Body of pancreas (tissue), 4 donors: ENCODE measurements around the gene BCL2L11. TPM values are rescaled to one million over a fixed set of nuclear protein-coding genes. Genes with fewer than 3 reads are reported as not detected.

ENCODE experiments used
- ATAC-seq: fragments of 150-250 bp; one replicate; pipeline ENCODE4 v1.9.1; 2016
- DNase-seq, 4 donors: peaks; one replicate each; pipeline ENCODE4 v3.0.0-alpha.2; 2019
- H3K27ac ChIP-seq, 4 donors: fragments of 200-600 bp; sonication (generic); 1 replicate in 3 of 4; 2 replicates in 1 of 4; pipeline versions ENCODE4 v1.5.1 to v1.6.1; 2016 to 2019; ENCODE audit warnings: mild to moderate bottlenecking in 1 of 4, mixed read lengths in 1 of 4, moderate library complexity in 1 of 4
- H3K27me3 ChIP-seq, 2 donors: fragments of 200-600 bp; sonication (generic); one replicate each; pipeline ENCODE4 v1.6.0; 2016; ENCODE audit warnings: mild to moderate bottlenecking in 1 of 2
- H3K36me3 ChIP-seq, 2 donors: fragments of 200-600 bp; sonication (generic); replicated peaks in 1 of 2; 2 replicates each; pipeline ENCODE4 v1.5.1; 2016; ENCODE audit warnings: low read depth in 2 of 2; ENCODE audit not compliant: insufficient read depth in 1 of 2
- H3K4me1 ChIP-seq: fragments of 200-600 bp; sonication (generic); one replicate; pipeline ENCODE4 v1.6.0; 2016
- H3K4me3 ChIP-seq, 2 donors: fragments of 200-600 bp; sonication (generic); 1 replicate in 1 of 2; 2 replicates in 1 of 2; pipeline ENCODE4 v1.5.1; 2016 to 2019
- H3K9me3 ChIP-seq, 3 donors: fragments of 200-600 bp; sonication (generic); 1 replicate in 2 of 3; 2 replicates in 1 of 3; pipeline ENCODE4 v1.5.1; 2016
- CTCF ChIP-seq, 7 experiments: fragments of 450-650 bp in 4 of 7; fragments of 200-600 bp in 3 of 7; sonication (generic) in 3 of 7; IDR thresholded peaks; one replicate each; pipeline ENCODE4 v1.5.1; 2016 to 2019; ENCODE audit warnings: antibody characterized with exemption in 7 of 7
- POLR2A ChIP-seq, 3 donors: fragments of 450-650 bp; IDR thresholded peaks; one replicate each; pipeline ENCODE4 v1.6.1; 2016; ENCODE audit warnings: antibody characterized with exemption in 3 of 3, mild to moderate bottlenecking in 2 of 3
- WGBS, 2 donors: methylation state at CpG; one replicate each; pipeline ENCODE4 v1.1.5; 2017; 5-methylcytosine and 5-hydroxymethylcytosine counted together
- intact Hi-C: fragments of 100-400 bp; cut with DNase I; formaldehyde crosslinking; loops from one replicate; pipeline ENCODE4 v1.15.1; 2023
- total RNA-seq, 2 donors: library from RNA; depleted of rRNA; stranded (reverse); fragments of >200 nt; gene quantifications; one replicate each; pipeline ENCODE4 v1.1.0, GENCODE V29; 2016

The BCL2L11 gene
- total RNA-seq, 2 donors from 2014 or later = 10.9 to 18.7 TPM

DNA sequence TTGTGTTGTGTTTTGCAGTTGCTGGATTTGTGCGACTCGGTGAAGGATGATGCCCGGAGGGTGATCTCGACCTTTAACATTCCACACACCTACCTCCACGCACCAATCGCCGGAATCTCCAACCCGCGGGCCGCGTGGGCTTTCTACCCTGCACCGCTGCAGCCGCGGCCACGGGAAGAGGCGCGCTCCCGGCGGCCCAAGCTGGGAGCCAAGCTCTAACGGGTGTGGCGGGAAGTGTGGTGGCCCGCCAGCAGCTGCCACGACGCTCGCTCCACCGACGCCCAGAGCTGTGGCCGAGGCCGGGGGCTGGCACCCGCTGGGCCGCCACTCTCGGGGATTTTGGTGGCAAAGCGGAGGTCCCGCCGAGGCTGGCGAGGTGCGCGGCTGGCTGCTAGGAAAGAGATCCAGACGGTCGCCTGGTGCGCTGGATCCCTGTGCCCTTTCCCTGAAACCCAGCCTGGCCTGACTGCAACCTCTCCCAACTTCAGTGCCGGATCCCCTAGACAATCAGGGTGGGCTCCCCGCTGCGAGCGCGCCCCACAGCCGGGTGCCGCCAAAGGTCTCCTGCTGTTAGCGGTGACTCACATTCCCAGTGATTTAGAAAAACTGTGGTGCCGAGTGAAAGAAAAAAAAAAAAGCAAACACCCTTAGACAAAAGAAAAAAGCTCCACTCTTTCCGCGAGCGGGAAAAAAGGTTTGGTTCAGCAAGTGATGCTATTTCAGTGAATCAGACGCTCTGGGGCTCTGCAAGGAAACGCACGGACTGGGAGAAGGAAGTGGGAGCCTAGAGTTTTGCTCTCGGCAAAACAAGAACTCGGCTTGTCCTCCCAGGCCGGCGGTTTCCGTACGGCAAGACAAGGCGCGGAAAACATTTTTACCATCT, 2.9 kb upstream of the BCL2L11 start:
- intact Hi-C loops = no loop called here

GRCh38 chr2:111118481-111118980, 2.2 kb upstream of the BCL2L11 start:
- Histone ChIP-seq H3K27me3 (peaks cover 0 to 6% of the 10 kb centered on the region in 2 donors), H3K27ac (no peak overlapping the region), H3K4me1 (peaks cover 43% of the 10 kb centered on the region), H3K9me3 (no peaks in the 10 kb centered on the region), H3K4me3 (no peak overlapping the region), H3K36me3 (no peaks in the 10 kb centered on the region)
- 37 to 68% methylated on average over 28 to 32 of the region's 33 CpGs for WGBS, 2 donors
- intact Hi-C loops = no loop called here
- DNase-seq (no peak), ATAC-seq (no peak)
- TF ChIP-seq CTCF (IDR thresholded peaks at IDR 0.05) (no peak), POLR2A (IDR thresholded peaks at IDR 0.05) (no peak)

More for the DNA sequence above, 2.9 kb upstream of the BCL2L11 start:
- ATAC-seq (no peak), DNase-seq (peak; percentile 16 to 46 (median 26))
- TF ChIP-seq POLR2A (IDR thresholded peaks at IDR 0.05) (no peak), CTCF (IDR thresholded peaks at IDR 0.05) (no peak)
- Histone ChIP-seq H3K36me3 (no peaks in the 10 kb centered on the region), H3K4me1 (peaks cover 39% of the 10 kb centered on the region), H3K27me3 (peaks cover 0 to 6% of the 10 kb centered on the region in 2 donors), H3K27ac (no peak overlapping the region), H3K9me3 (no peaks in the 10 kb centered on the region), H3K4me3 (no peak overlapping the region)
- 16 to 41% methylated on average over 29 to 60 of the region's 64 CpGs for WGBS, 2 donors

GRCh38 chr2:111118981-111119821, 1.5 kb upstream of the BCL2L11 start:
- TF ChIP-seq CTCF (IDR thresholded peaks at IDR 0.05) = no peak
- no peak for TF ChIP-seq POLR2A (IDR thresholded peaks at IDR 0.05)
- intact Hi-C loops = no loop called here
- DNase-seq = peak in 2 of 4 donors; percentile 4 to 25
- Histone ChIP-seq H3K4me3 (no peak overlapping the region), H3K4me1 (peaks cover 50% of the 10 kb centered on the region), H3K27ac (no peak overlapping the region), H3K9me3 (no peaks in the 10 kb centered on the region), H3K36me3 (no peaks in the 10 kb centered on the region), H3K27me3 (peaks cover 0 to 6% of the 10 kb centered on the region in 2 donors)
- WGBS, 2 donors = 14 to 47% methylated on average over 11 to 76 of the region's 76 CpGs
- ATAC-seq = no peak

GRCh38 chr2:111119822-111120252, 877 bp upstream of the BCL2L11 start:
- peaks cover 0 to under 1% of the 10 kb centered on the region in 2 donors for H3K36me3 ChIP-seq
- H3K27ac ChIP-seq = peak overlapping the region; percentile 27 to 92 (median 87)
- DNase-seq = peak in 1 of 4 donors; percentile 15
- H3K4me1 ChIP-seq = peaks cover 56% of the 10 kb centered on the region
- TF ChIP-seq CTCF (IDR thresholded peaks at IDR 0.05) (no peak), POLR2A (IDR thresholded peaks at IDR 0.05) (no peak)
- no peak for ATAC-seq
- 9 to 18% methylated on average over 26 to 27 of the region's 27 CpGs for WGBS, 2 donors
- peaks cover 0 to 6% of the 10 kb centered on the region in 2 donors for H3K27me3 ChIP-seq
- intact Hi-C loops = no loop called here
- peak overlapping the region; percentile 30 to 72 for H3K4me3 ChIP-seq
- no peaks in the 10 kb centered on the region for H3K9me3 ChIP-seq
